Measurements from ENCODE around the gene ADCY9. TPM values are rescaled to one million over a fixed set of nuclear protein-coding genes. Genes with fewer than 3 reads are reported as not detected.

Gene ADCY9
- polyA plus RNA-seq, 3 donors: 0.44 to 9.3 (median 0.67) TPM

GRCh38 chr16:4114257-4115208 is 1.7 kb downstream of the ADCY9 start:
- peaks cover 0 to 5% of the 10 kb centered on the region in 2 donors for H3K36me3 ChIP-seq (replicated peaks in 1 of 2; ENCODE audit: control insufficient read depth in 1 of 2, insufficient read depth in 2 of 2, low read length in 2 of 2)
- H3K4me1 ChIP-seq (ENCODE audit: control insufficient read depth in 1 of 2, insufficient read depth in 2 of 2, low read length in 2 of 2): peaks cover 41 to 56% of the 10 kb centered on the region in 2 donors
- H4K20me1 ChIP-seq (ENCODE audit: insufficient read depth, low read length): peaks cover 50% of the 10 kb centered on the region
- peaks cover 0 to 2% (median 0%) of the 10 kb centered on the region in 7 donors for H3K9me3 Mint-ChIP-seq
- peak overlapping the region; percentile 79 to 84 for H3K4me3 Mint-ChIP-seq
- H2AFZ ChIP-seq (ENCODE audit: insufficient read depth, low read depth, low read length, poor library complexity, severe bottlenecking): peak overlapping the region; percentile 78
- no peak for DNase-seq
- peaks cover 46% of the 10 kb centered on the region for H3K79me2 ChIP-seq (ENCODE audit: insufficient read depth, low read length)
- intact Hi-C loops (cut with micrococcal nuclease): loop anchor here (5.0 to 10.0 kb wide), 2 partner anchors 138 to 180 kb away; no protein-coding TSS in a partner anchor
- H3K9ac ChIP-seq (ENCODE audit: insufficient read depth, low read length, poor library complexity, severe bottlenecking): no peak overlapping the region
- H3K4me3 ChIP-seq (replicated peaks in 1 of 3; ENCODE audit: low read depth in 2 of 3, low read length in 3 of 3): peak overlapping the region in 2 of 3 experiments; percentile 55 to 78
- H3K27me3 ChIP-seq (ENCODE audit: control insufficient read depth in 2 of 2, insufficient read depth in 2 of 2, low read length in 2 of 2): no peaks in the 10 kb centered on the region
- peaks cover 53% of the 10 kb centered on the region for H3K4me1 Mint-ChIP-seq
- H3K27ac Mint-ChIP-seq: no peak overlapping the region
- no peak overlapping the region for H3K27ac ChIP-seq (ENCODE audit: low read depth in 1 of 2, low read length in 2 of 2)
- H3K36me3 Mint-ChIP-seq: peaks cover 30 to 32% of the 10 kb centered on the region in 2 donors
- H3K9me3 ChIP-seq (replicated peaks in 1 of 2; ENCODE audit: control insufficient read depth in 1 of 2, insufficient read depth in 1 of 2, low read length in 2 of 2): no peaks in the 10 kb centered on the region
- peak overlapping the region; percentile 94 for H3K4me2 ChIP-seq (replicated peaks; ENCODE audit: extremely low read depth, low read length, poor library complexity, severe bottlenecking)
- WGBS (ENCODE audit: insufficient coverage): 90% methylated on average over 37 of the region's 47 CpGs
- peaks cover 5 to 15% (median 6%) of the 10 kb centered on the region in 3 donors for H3K27me3 Mint-ChIP-seq (ENCODE audit: low read depth in 3 of 3)
- TF ChIP-seq, protein P1, sequence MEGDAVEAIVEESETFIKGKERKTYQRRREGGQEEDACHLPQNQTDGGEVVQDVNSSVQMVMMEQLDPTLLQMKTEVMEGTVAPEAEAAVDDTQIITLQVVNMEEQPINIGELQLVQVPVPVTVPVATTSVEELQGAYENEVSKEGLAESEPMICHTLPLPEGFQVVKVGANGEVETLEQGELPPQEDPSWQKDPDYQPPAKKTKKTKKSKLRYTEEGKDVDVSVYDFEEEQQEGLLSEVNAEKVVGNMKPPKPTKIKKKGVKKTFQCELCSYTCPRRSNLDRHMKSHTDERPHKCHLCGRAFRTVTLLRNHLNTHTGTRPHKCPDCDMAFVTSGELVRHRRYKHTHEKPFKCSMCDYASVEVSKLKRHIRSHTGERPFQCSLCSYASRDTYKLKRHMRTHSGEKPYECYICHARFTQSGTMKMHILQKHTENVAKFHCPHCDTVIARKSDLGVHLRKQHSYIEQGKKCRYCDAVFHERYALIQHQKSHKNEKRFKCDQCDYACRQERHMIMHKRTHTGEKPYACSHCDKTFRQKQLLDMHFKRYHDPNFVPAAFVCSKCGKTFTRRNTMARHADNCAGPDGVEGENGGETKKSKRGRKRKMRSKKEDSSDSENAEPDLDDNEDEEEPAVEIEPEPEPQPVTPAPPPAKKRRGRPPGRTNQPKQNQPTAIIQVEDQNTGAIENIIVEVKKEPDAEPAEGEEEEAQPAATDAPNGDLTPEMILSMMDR (IDR thresholded peaks at IDR 0.05): no peak

- 89% methylated on average over 29 of the region's 34 CpGs for WGBS (ENCODE audit: insufficient coverage)
- peaks cover 41 to 56% of the 10 kb centered on the region in 2 donors for H3K4me1 ChIP-seq (ENCODE audit: control insufficient read depth in 1 of 2, insufficient read depth in 2 of 2, low read length in 2 of 2)
- peak overlapping the region in 1 of 3 experiments; percentile 55 for H3K4me3 ChIP-seq (replicated peaks in 1 of 3; ENCODE audit: low read depth in 2 of 3, low read length in 3 of 3)
- no peaks in the 10 kb centered on the region for H3K9me3 ChIP-seq (replicated peaks in 1 of 2; ENCODE audit: control insufficient read depth in 1 of 2, insufficient read depth in 1 of 2, low read length in 2 of 2)
- no peak for DNase-seq
- peaks cover 58% of the 10 kb centered on the region for H4K20me1 ChIP-seq (ENCODE audit: insufficient read depth, low read length)
- peaks cover 30 to 39% of the 10 kb centered on the region in 2 donors for H3K36me3 Mint-ChIP-seq
- H3K4me1 Mint-ChIP-seq: peaks cover 55% of the 10 kb centered on the region
- no peak overlapping the region for H3K27ac Mint-ChIP-seq
- intact Hi-C loops (cut with micrococcal nuclease): loop anchor here in 1 of 2 donors (10.0 kb wide), 1 partner anchor 179 kb away; no protein-coding TSS in a partner anchor
- H3K27me3 ChIP-seq (ENCODE audit: control insufficient read depth in 2 of 2, insufficient read depth in 2 of 2, low read length in 2 of 2): no peaks in the 10 kb centered on the region
- H3K27ac ChIP-seq (ENCODE audit: low read depth in 1 of 2, low read length in 2 of 2): no peak overlapping the region
- peaks cover 0 to 2% (median 0%) of the 10 kb centered on the region in 7 donors for H3K9me3 Mint-ChIP-seq
- H2AFZ ChIP-seq (ENCODE audit: insufficient read depth, low read depth, low read length, poor library complexity, severe bottlenecking): no peak overlapping the region
- peaks cover 0 to 5% of the 10 kb centered on the region in 2 donors for H3K36me3 ChIP-seq (replicated peaks in 1 of 2; ENCODE audit: control insufficient read depth in 1 of 2, insufficient read depth in 2 of 2, low read length in 2 of 2)
- peak overlapping the region; percentile 44 to 79 for H3K4me3 Mint-ChIP-seq
- TF ChIP-seq, protein P1 (IDR thresholded peaks at IDR 0.05): no peak
- peaks cover 5 to 15% (median 8%) of the 10 kb centered on the region in 3 donors for H3K27me3 Mint-ChIP-seq (ENCODE audit: low read depth in 3 of 3)
- H3K79me2 ChIP-seq (ENCODE audit: insufficient read depth, low read length): peaks cover 46% of the 10 kb centered on the region
- H3K9ac ChIP-seq (ENCODE audit: insufficient read depth, low read length, poor library complexity, severe bottlenecking): peak overlapping the region; percentile 32
- peak overlapping the region; percentile 61 for H3K4me2 ChIP-seq (replicated peaks; ENCODE audit: extremely low read depth, low read length, poor library complexity, severe bottlenecking)
Observed at GRCh38 chr16:4113358-4114256, 2.6 kb downstream of the ADCY9 start.

Measured in CD14-positive monocyte (primary cell).